Activated T-helper 17 cell treated with anti-CD3 and anti-CD28 coated beads, Interleukin-2, amount 50 U/mL, for 72 hours (primary cell): ENCODE results near the gene RGS4. TPM values are rescaled to one million over a fixed set of nuclear protein-coding genes. Genes with fewer than 3 reads are reported as not detected.
"Not testable (repeated sequence)": the region's sequence is repeated elsewhere in the genome, so short reads cannot be mapped to it uniquely, and the experiment has no call there.

ENCODE experiments used
- ATAC-seq: fragments of 150-1000 bp; cut with Tn5 transposase; replicated peaks from 2 replicates; pipeline ENCODE4 v1.10.0; 2021; ENCODE audit warnings: mild to moderate bottlenecking, moderate library complexity
- H3K27ac Mint-ChIP-seq: one replicate; pipeline ENCODE4 v1.8.0; 2022; ENCODE audit warnings: mixed read lengths
- H3K27me3 Mint-ChIP-seq: one replicate; pipeline ENCODE4 v1.8.0; 2022; ENCODE audit warnings: mixed read lengths
- H3K36me3 Mint-ChIP-seq: one replicate; pipeline ENCODE4 v1.8.0; 2022; ENCODE audit warnings: low read depth, mild to moderate bottlenecking, mixed read lengths
- H3K4me1 Mint-ChIP-seq: one replicate; pipeline ENCODE4 v1.8.0; 2022; ENCODE audit warnings: mixed read lengths
- H3K4me3 Mint-ChIP-seq: one replicate; pipeline ENCODE4 v1.8.0; 2022; ENCODE audit warnings: mild to moderate bottlenecking, mixed read lengths
- H3K9me3 Mint-ChIP-seq: one replicate; pipeline ENCODE4 v1.8.0; 2022; ENCODE audit warnings: mixed read lengths
- total RNA-seq, 2 donors: library from RNA; stranded (reverse); gene quantifications; one replicate each; pipeline ENCODE4 v1.2.3, GENCODE V29; 2022

The RGS4 gene
- total RNA-seq, 2 donors from 2014 or later, result not detected

GRCh38 chr1:163076981-163077761 lies 8.0 kb downstream of the RGS4 start:
- H3K27ac Mint-ChIP-seq, result no peak overlapping the region
- no peak overlapping the region for H3K4me3 Mint-ChIP-seq
- no peaks in the 10 kb centered on the region for H3K4me1 Mint-ChIP-seq
- ATAC-seq, result no peak
- peaks cover 16% of the 10 kb centered on the region for H3K27me3 Mint-ChIP-seq
- H3K9me3 Mint-ChIP-seq, result no peaks in the 10 kb centered on the region
- no peaks in the 10 kb centered on the region for H3K36me3 Mint-ChIP-seq

GRCh38 chr1:163082971-163083370 lies 13.8 kb downstream of the RGS4 start:
- Mint-ChIP-seq H3K36me3 (no peaks in the 10 kb centered on the region), H3K27ac (no peak overlapping the region), H3K9me3 (no peaks in the 10 kb centered on the region), H3K27me3 (no peaks in the 10 kb centered on the region), H3K4me1 (no peaks in the 10 kb centered on the region), H3K4me3 (no peak overlapping the region)
- ATAC-seq, result no peak

- H3K27ac Mint-ChIP-seq, result no peak overlapping the region
- no peaks in the 10 kb centered on the region for H3K4me1 Mint-ChIP-seq
- no peak overlapping the region for H3K4me3 Mint-ChIP-seq
- ATAC-seq, result no peak
- H3K36me3 Mint-ChIP-seq, result no peaks in the 10 kb centered on the region
- no peaks in the 10 kb centered on the region for H3K27me3 Mint-ChIP-seq
- no peaks in the 10 kb centered on the region for H3K9me3 Mint-ChIP-seq
Measured at GRCh38 chr1:163083690-163084089, 14.5 kb downstream of the RGS4 start.

- Mint-ChIP-seq H3K27ac (no peak overlapping the region), H3K27me3 (peaks cover 4% of the 10 kb centered on the region), H3K9me3 (no peaks in the 10 kb centered on the region), H3K36me3 (no peaks in the 10 kb centered on the region), H3K4me3 (no peak overlapping the region), H3K4me1 (no peaks in the 10 kb centered on the region)
- ATAC-seq, result no peak
Measured at GRCh38 chr1:163084330-163084729, 15.2 kb downstream of the RGS4 start.

- Mint-ChIP-seq H3K4me3 (no peak overlapping the region), H3K9me3 (no peaks in the 10 kb centered on the region), H3K27me3 (peaks cover 4% of the 10 kb centered on the region), H3K4me1 (no peaks in the 10 kb centered on the region), H3K36me3 (no peaks in the 10 kb centered on the region), H3K27ac (no peak overlapping the region)
- no peak for ATAC-seq
Measured at GRCh38 chr1:163085041-163085903, 16.1 kb downstream of the RGS4 start.

GRCh38 chr1:163085904-163086268 lies 16.7 kb downstream of the RGS4 start:
- Mint-ChIP-seq H3K4me3 (no peak overlapping the region), H3K9me3 (no peaks in the 10 kb centered on the region), H3K36me3 (no peaks in the 10 kb centered on the region), H3K4me1 (no peaks in the 10 kb centered on the region), H3K27me3 (peaks cover 4% of the 10 kb centered on the region), H3K27ac (no peak overlapping the region)
- no peak for ATAC-seq

GRCh38 chr1:163089117-163089516 lies 20.0 kb downstream of the RGS4 start:
- H3K4me1 Mint-ChIP-seq, ATAC-seq, H3K4me3 Mint-ChIP-seq, H3K9me3 Mint-ChIP-seq, H3K36me3 Mint-ChIP-seq, H3K27ac Mint-ChIP-seq: not testable (repeated sequence)
- H3K27me3 Mint-ChIP-seq, result peaks cover 13% of the 10 kb centered on the region

GRCh38 chr1:163090321-163090945 lies 21.3 kb downstream of the RGS4 start:
- no peak overlapping the region for H3K27ac Mint-ChIP-seq
- no peak for ATAC-seq

GRCh38 chr1:163093169-163093568 lies 24.0 kb downstream of the RGS4 start:
- Mint-ChIP-seq H3K36me3 (no peaks in the 10 kb centered on the region), H3K4me1 (no peaks in the 10 kb centered on the region), H3K4me3 (no peak overlapping the region), H3K9me3 (no peaks in the 10 kb centered on the region), H3K27ac (no peak overlapping the region), H3K27me3 (peaks cover 21% of the 10 kb centered on the region)
- ATAC-seq, result no peak

More at GRCh38 chr1:163090321-163090945, 21.3 kb downstream of the RGS4 start:
- Mint-ChIP-seq H3K4me3 (no peak overlapping the region), H3K36me3 (no peaks in the 10 kb centered on the region), H3K9me3 (no peaks in the 10 kb centered on the region), H3K27me3 (peaks cover 13% of the 10 kb centered on the region), H3K4me1 (no peaks in the 10 kb centered on the region)

GRCh38 chr1:163093579-163093978 lies 24.4 kb downstream of the RGS4 start:
- Mint-ChIP-seq H3K27ac (no peak overlapping the region), H3K9me3 (no peaks in the 10 kb centered on the region), H3K4me3 (no peak overlapping the region), H3K4me1 (no peaks in the 10 kb centered on the region), H3K36me3 (no peaks in the 10 kb centered on the region), H3K27me3 (peaks cover 21% of the 10 kb centered on the region)
- no peak for ATAC-seq

GRCh38 chr1:163094182-163094581 lies 25.0 kb downstream of the RGS4 start:
- Mint-ChIP-seq H3K4me1 (no peaks in the 10 kb centered on the region), H3K27me3 (peaks cover 18% of the 10 kb centered on the region), H3K9me3 (no peaks in the 10 kb centered on the region), H3K36me3 (no peaks in the 10 kb centered on the region), H3K27ac (no peak overlapping the region), H3K4me3 (no peak overlapping the region)
- ATAC-seq, result no peak

- H3K36me3 Mint-ChIP-seq, result no peaks in the 10 kb centered on the region
- peaks cover 17% of the 10 kb centered on the region for H3K27me3 Mint-ChIP-seq
- no peaks in the 10 kb centered on the region for H3K4me1 Mint-ChIP-seq
- ATAC-seq, result no peak
- no peaks in the 10 kb centered on the region for H3K9me3 Mint-ChIP-seq
- no peak overlapping the region for H3K27ac Mint-ChIP-seq
- H3K4me3 Mint-ChIP-seq, result no peak overlapping the region
Measured at GRCh38 chr1:163094589-163094988, 25.4 kb downstream of the RGS4 start.

GRCh38 chr1:163095213-163095612 lies 26.1 kb downstream of the RGS4 start:
- ATAC-seq, result no peak
- no peaks in the 10 kb centered on the region for H3K36me3 Mint-ChIP-seq
- no peaks in the 10 kb centered on the region for H3K9me3 Mint-ChIP-seq
- no peaks in the 10 kb centered on the region for H3K4me1 Mint-ChIP-seq
- peaks cover 22% of the 10 kb centered on the region for H3K27me3 Mint-ChIP-seq
- no peak overlapping the region for H3K27ac Mint-ChIP-seq
- H3K4me3 Mint-ChIP-seq, result no peak overlapping the region

GRCh38 chr1:163102590-163102989 lies 33.4 kb downstream of the RGS4 start:
- no peak for ATAC-seq
- H3K4me1 Mint-ChIP-seq, result no peaks in the 10 kb centered on the region

More at GRCh38 chr1:163102590-163102989, 33.4 kb downstream of the RGS4 start:
- H3K4me3 Mint-ChIP-seq, result no peak overlapping the region
- no peak overlapping the region for H3K27ac Mint-ChIP-seq
- H3K36me3 Mint-ChIP-seq, result no peaks in the 10 kb centered on the region
- no peaks in the 10 kb centered on the region for H3K9me3 Mint-ChIP-seq
- peaks cover 13% of the 10 kb centered on the region for H3K27me3 Mint-ChIP-seq
